Adrenal gland (tissue), 12 donors: Measurements from ENCODE around the gene RASD2. TPM values are rescaled to one million over a fixed set of nuclear protein-coding genes. Genes with fewer than 3 reads are reported as not detected.
"Not testable (repeated sequence)": the region's sequence is repeated elsewhere in the genome, so short reads cannot be mapped to it uniquely, and the experiment has no call there.

Experiments
- DNase-seq, 7 donors: peaks; one replicate each; pipeline ENCODE4 v3.0.0-alpha.2; 2019 to 2020
- H3K27ac ChIP-seq, 5 donors: fragments of 200-600 bp; sonication (generic) in 4 of 5; 1 replicate in 3 of 5; 2 replicates in 2 of 5; pipeline versions ENCODE4 v1.5.1 to v1.8.0; 2016 to 2020; ENCODE audit warnings: mild to moderate bottlenecking in 1 of 5
- H3K27me3 ChIP-seq: fragments of 200-600 bp; 2 replicates; pipeline ENCODE4 v1.8.0; 2021
- H3K36me3 ChIP-seq, 2 donors: fragments of 200-600 bp; replicated peaks in 1 of 2; 1 replicate in 1 of 2; 2 replicates in 1 of 2; pipeline versions ENCODE4 v1.5.1 to v1.8.0; 2018 to 2022
- H3K4me1 ChIP-seq, 2 donors: fragments of 200-600 bp; replicated peaks in 1 of 2; 1 replicate in 1 of 2; 2 replicates in 1 of 2; pipeline versions ENCODE4 v1.5.1 to v1.8.0; 2018 to 2021
- H3K4me3 ChIP-seq, 4 donors: fragments of 200-600 bp; sonication (generic) in 3 of 4; one replicate each; pipeline ENCODE4 v1.5.1; 2016 to 2018
- H3K9me3 ChIP-seq, 3 donors: fragments of 200-600 bp; sonication (generic) in 1 of 3; replicated peaks in 1 of 3; 1 replicate in 2 of 3; 2 replicates in 1 of 3; pipeline versions ENCODE4 v1.5.1 to v1.8.0; 2016 to 2021
- POLR2A ChIP-seq, 2 donors: fragments of 450-650 bp; IDR thresholded peaks; one replicate each; pipeline ENCODE4 v1.6.1; 2017; ENCODE audit warnings: antibody characterized with exemption in 2 of 2, mild to moderate bottlenecking in 2 of 2, moderate library complexity in 1 of 2
- WGBS, 4 donors: extraction: QIAGEN DNeasy Blood & Tissue Kit in 2 of 4; methylation state at CpG; one replicate each; pipeline versions ENCODE4 v1.1.5 to v1.1.7; 2013 to 2017; 5-methylcytosine and 5-hydroxymethylcytosine counted together
- intact Hi-C, 2 donors: fragments of 100-400 bp; cut with DNase I; formaldehyde crosslinking; loops; one replicate each; pipeline versions ENCODE4 v1.14.1 to v1.15.0; 2022 to 2023
- polyA plus RNA-seq, 3 donors: library from polyadenylated mRNA; stranded (reverse); fragments of 200-250 nt in 2 of 3; fragments of 350-450 nt in 1 of 3; fragmentation: Illumina TruSeq in 1 of 3; extraction: RNeasy Lipid Tissue Mini Kit (QIAGEN cat#74804) in 1 of 3; gene quantifications; one replicate each; pipeline ENCODE4 v1.2.3, GENCODE V29; 2013 to 2014
- total RNA-seq, 9 donors: library from RNA; depleted of rRNA in 4 of 9; stranded (reverse); fragments of >200 nt in 4 of 9; fragments of 120-200 nt in 1 of 9; fragmentation: NEBNext Ultra II Directional in 1 of 9; extraction: Animal tissue kit (Norgen Biotek cat#: 25700) in 1 of 9; gene quantifications; one replicate each; pipeline versions ENCODE4 v1.1.0 to v1.2.4, GENCODE V29; 2013 to 2023
- TF ChIP-seq, protein P1 (sequence below), 6 experiments: fragments of 450-650 bp in 4 of 6; fragments of 200-600 bp in 2 of 6; sonication (generic) in 1 of 6; IDR thresholded peaks; 1 replicate in 5 of 6; 2 replicates in 1 of 6; pipeline versions ENCODE4 v1.5.1 to v1.8.0; 2016 to 2021; ENCODE audit warnings: antibody characterized with exemption in 6 of 6, mild to moderate bottlenecking in 2 of 6, moderate library complexity in 1 of 6
- donor health status: healthy with polysubstance abuse.
- donor health status: Bipolar disorder and iron deficiency.
- donor health status: DM: yes; HTN: yes; CAD: no.
- donor health status: DM: no; HTN: no; CAD: no.
- donor health status: DM: no; HTN: no; CAD: no.
- donor health status: DM: yes; HTN: yes; CAD: no.

Gene RASD2
- total and polyA plus RNA-seq, 12 donors: 0.06 to 10.4 (median 3.4) TPM

DNA sequence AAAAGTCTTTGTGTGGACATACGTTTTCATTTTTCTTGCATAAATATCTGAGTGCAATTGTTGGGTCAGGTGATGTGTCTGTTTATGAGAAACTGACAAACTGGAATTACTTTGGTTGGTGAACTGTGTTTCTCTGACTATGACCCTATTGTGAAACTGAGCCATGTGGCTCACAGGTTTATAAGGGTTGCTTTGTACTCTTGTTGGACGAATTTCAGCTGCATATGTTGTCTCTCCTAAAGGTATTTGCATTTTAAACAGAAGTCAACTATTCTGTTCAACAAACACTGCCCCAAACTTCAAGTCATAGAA is 34.4 kb upstream of the RASD2 start:
- Histone ChIP-seq H3K9me3 (no peaks in the 10 kb centered on the region), H3K27ac (no peak overlapping the region), H3K4me1 (no peaks in the 10 kb centered on the region), H3K4me3 (no peak overlapping the region), H3K36me3 (no peaks in the 10 kb centered on the region), H3K27me3 (peaks cover 4% of the 10 kb centered on the region)
- intact Hi-C loops: no loop called here
- no peak for TF ChIP-seq POLR2A (IDR thresholded peaks at IDR 0.05)
- TF ChIP-seq, protein P1, sequence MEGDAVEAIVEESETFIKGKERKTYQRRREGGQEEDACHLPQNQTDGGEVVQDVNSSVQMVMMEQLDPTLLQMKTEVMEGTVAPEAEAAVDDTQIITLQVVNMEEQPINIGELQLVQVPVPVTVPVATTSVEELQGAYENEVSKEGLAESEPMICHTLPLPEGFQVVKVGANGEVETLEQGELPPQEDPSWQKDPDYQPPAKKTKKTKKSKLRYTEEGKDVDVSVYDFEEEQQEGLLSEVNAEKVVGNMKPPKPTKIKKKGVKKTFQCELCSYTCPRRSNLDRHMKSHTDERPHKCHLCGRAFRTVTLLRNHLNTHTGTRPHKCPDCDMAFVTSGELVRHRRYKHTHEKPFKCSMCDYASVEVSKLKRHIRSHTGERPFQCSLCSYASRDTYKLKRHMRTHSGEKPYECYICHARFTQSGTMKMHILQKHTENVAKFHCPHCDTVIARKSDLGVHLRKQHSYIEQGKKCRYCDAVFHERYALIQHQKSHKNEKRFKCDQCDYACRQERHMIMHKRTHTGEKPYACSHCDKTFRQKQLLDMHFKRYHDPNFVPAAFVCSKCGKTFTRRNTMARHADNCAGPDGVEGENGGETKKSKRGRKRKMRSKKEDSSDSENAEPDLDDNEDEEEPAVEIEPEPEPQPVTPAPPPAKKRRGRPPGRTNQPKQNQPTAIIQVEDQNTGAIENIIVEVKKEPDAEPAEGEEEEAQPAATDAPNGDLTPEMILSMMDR (IDR thresholded peaks at IDR 0.05): no peak
- WGBS, 4 donors: 47 to 58% (median 53%) methylated on average over 2 of the region's 2 CpGs
- DNase-seq: no peak

- H3K36me3 ChIP-seq, H3K4me1 ChIP-seq, H3K4me3 ChIP-seq, H3K9me3 ChIP-seq, H3K27ac ChIP-seq, H3K27me3 ChIP-seq, DNase-seq, intact Hi-C loops: not testable (repeated sequence)
- 82 to 90% (median 84%) methylated on average over 7 of the region's 7 CpGs for WGBS, 4 donors
Measured at GRCh38 chr22:35507851-35508250, 32.8 kb upstream of the RASD2 start.

- H3K36me3 ChIP-seq: no peaks in the 10 kb centered on the region
- no peaks in the 10 kb centered on the region for H3K27me3 ChIP-seq
- no peaks in the 10 kb centered on the region for H3K4me1 ChIP-seq
- H3K9me3 ChIP-seq: no peaks in the 10 kb centered on the region
- intact Hi-C loops: no loop called here
- 77 to 90% (median 85%) methylated on average over 10 of the region's 10 CpGs for WGBS, 4 donors
- H3K27ac ChIP-seq: no peak overlapping the region
- TF ChIP-seq POLR2A (IDR thresholded peaks at IDR 0.05): no peak
- TF ChIP-seq, protein P1 (IDR thresholded peaks at IDR 0.05): no peak
- no peak overlapping the region for H3K4me3 ChIP-seq
- no peak for DNase-seq
Measured at GRCh38 chr22:35509451-35509850, 31.2 kb upstream of the RASD2 start.

- H3K36me3 ChIP-seq: no peaks in the 10 kb centered on the region
- no peak for TF ChIP-seq POLR2A (IDR thresholded peaks at IDR 0.05)
- TF ChIP-seq, protein P1 (IDR thresholded peaks at IDR 0.05): no peak
- no peak overlapping the region for H3K4me3 ChIP-seq
- 91 to 96% (median 92%) methylated on average over 1 to 2 of the region's 2 CpGs for WGBS, 4 donors
- H3K27me3 ChIP-seq: no peaks in the 10 kb centered on the region
- intact Hi-C loops: no loop called here
- H3K4me1 ChIP-seq: no peaks in the 10 kb centered on the region
- DNase-seq: no peak
- H3K27ac ChIP-seq: no peak overlapping the region
- no peaks in the 10 kb centered on the region for H3K9me3 ChIP-seq
Measured at GRCh38 chr22:35509960-35510359, 30.7 kb upstream of the RASD2 start.

GRCh38 chr22:35510481-35510934 is 30.1 kb upstream of the RASD2 start:
- no peak overlapping the region for H3K27ac ChIP-seq
- DNase-seq: peak in 1 of 7 donors; percentile 7
- intact Hi-C loops: no loop called here
- TF ChIP-seq, protein P1 (IDR thresholded peaks at IDR 0.05): no peak
- no peak for TF ChIP-seq POLR2A (IDR thresholded peaks at IDR 0.05)
- no peaks in the 10 kb centered on the region for H3K27me3 ChIP-seq
- H3K4me1 ChIP-seq: no peaks in the 10 kb centered on the region
- H3K36me3 ChIP-seq: no peaks in the 10 kb centered on the region
- 47 to 73% (median 63%) methylated on average over 6 of the region's 6 CpGs for WGBS, 4 donors
- no peak overlapping the region for H3K4me3 ChIP-seq
- no peaks in the 10 kb centered on the region for H3K9me3 ChIP-seq
